H1 (cell line): ENCODE data around the gene EEF1AKMT3. TPM values are rescaled to one million over a fixed set of nuclear protein-coding genes. Genes with fewer than 3 reads are reported as not detected.
A peak's percentile ranks its signal among the peaks of the same experiment; 100 is the strongest.

Experiments
- CBX8 ChIP-seq: fragments of 300-800, 300-1000 bp; sonication (generic); IDR thresholded peaks from 2 replicates; pipeline ENCODE4 v1.7.1; 2016; ENCODE audit warnings: low read depth, low read length, borderline replicate concordance
- EGR1 ChIP-seq: IDR thresholded peaks from 2 replicates; pipeline ENCODE4 v1.6.1; 2011; ENCODE audit warnings: low read depth, low read length, borderline replicate concordance
- FOSL1 ChIP-seq: IDR thresholded peaks from 2 replicates; pipeline ENCODE4 v1.6.1; 2011; ENCODE audit warnings: mild to moderate bottlenecking, low read depth, low read length, moderate library complexity; ENCODE audit not compliant: insufficient read depth
- GABPA ChIP-seq: IDR thresholded peaks from 2 replicates; pipeline ENCODE4 v1.6.1; 2011; ENCODE audit warnings: mild to moderate bottlenecking, low read length, moderate library complexity, borderline replicate concordance; ENCODE audit not compliant: insufficient read depth
- MAFK ChIP-seq: IDR thresholded peaks from 2 replicates; pipeline ENCODE4 v1.6.1; 2012; ENCODE audit warnings: low read depth, mild to moderate bottlenecking, improper control_type of control experiment, low read length
- NRF1 ChIP-seq: IDR thresholded peaks from 2 replicates; pipeline ENCODE4 v1.6.1; 2011; ENCODE audit warnings: mild to moderate bottlenecking, low read depth, low read length, improper control_type of control experiment
- PHF8 ChIP-seq: fragments of 200-600 bp; sonication (generic); conservative IDR thresholded peaks from 2 replicates; pipeline ENCODE4 v1.7.1; 2012; ENCODE audit warnings: low read depth, mild to moderate bottlenecking, inconsistent platforms, low read length, moderate library complexity
- POLR2A ChIP-seq, 2 experiments: IDR thresholded peaks; 1 replicate in 1 of 2; 2 replicates in 1 of 2; pipeline ENCODE4 v1.6.1; 2011; ENCODE audit warnings: low read depth in 2 of 2, low read length in 2 of 2, mild to moderate bottlenecking in 2 of 2; ENCODE audit errors: control extremely low read depth in 1 of 2
- POLR2AphosphoS5 ChIP-seq: IDR thresholded peaks from 2 replicates; pipeline ENCODE4 v1.6.1; 2011; ENCODE audit warnings: low read depth, low read length
- RAD21 ChIP-seq, 2 experiments: IDR thresholded peaks in 1 of 2; conservative IDR thresholded peaks in 1 of 2; 2 replicates each; pipeline ENCODE4 v1.6.1; 2011; ENCODE audit warnings: low read depth in 2 of 2, low read length in 2 of 2, improper control_type of control experiment in 1 of 2, inconsistent platforms in 1 of 2, mild to moderate bottlenecking in 1 of 2, moderate library complexity in 1 of 2
- RFX5 ChIP-seq: IDR thresholded peaks from 2 replicates; pipeline ENCODE4 v1.6.1; 2011; ENCODE audit warnings: low read depth, low read length, improper control_type of control experiment, borderline replicate concordance
- SAP30 ChIP-seq: fragments of 300-600 bp; sonication (generic); IDR thresholded peaks from 2 replicates; pipeline ENCODE4 v1.7.1; 2012; ENCODE audit warnings: low read length, moderate library complexity, mild to moderate bottlenecking, inconsistent platforms; ENCODE audit not compliant: insufficient read depth, insufficient replicate concordance
- SIX5 ChIP-seq: IDR thresholded peaks from 2 replicates; pipeline ENCODE4 v1.6.1; 2011; ENCODE audit warnings: mild to moderate bottlenecking, low read depth, low read length
- SP1 ChIP-seq: IDR thresholded peaks from 2 replicates; pipeline ENCODE4 v1.6.1; 2011; ENCODE audit warnings: low read depth, low read length
- SP4 ChIP-seq: IDR thresholded peaks from 2 replicates; pipeline ENCODE4 v1.6.1; 2012; ENCODE audit warnings: low read length, inconsistent platforms
- SRF ChIP-seq: IDR thresholded peaks from 2 replicates; pipeline ENCODE4 v1.6.1; 2011; ENCODE audit warnings: mild to moderate bottlenecking, low read depth, low read length, moderate library complexity
- SUZ12 ChIP-seq: fragments of 200-600 bp; sonication (generic); IDR thresholded peaks from 2 replicates; pipeline ENCODE4 v1.6.1; 2012; ENCODE audit warnings: mild to moderate bottlenecking, inconsistent platforms, low read length, moderate library complexity, mixed read lengths
- TAF7 ChIP-seq: optimal IDR thresholded peaks from 2 replicates; pipeline ENCODE3; 2011; ENCODE audit warnings: low read depth, mild to moderate bottlenecking, inconsistent platforms, low read length, moderate library complexity, borderline replicate concordance
- polyA plus RNA-seq, 7 experiments: library from polyadenylated mRNA; depleted of rRNA in 3 of 7; stranded (reverse) in 5 of 7; unstranded in 2 of 7; fragments of >200 nt in 5 of 7; fragments of 200-250 nt in 2 of 7; gene quantifications; 1 replicate in 5 of 7; 2 replicates in 1 of 7; 4 replicates in 1 of 7; pipeline versions ENCODE4 v1.2.1 to v1.2.3, GENCODE V29; 2011 to 2013; ENCODE audit warnings: missing spikeins in 2 of 7, mixed read lengths in 2 of 7
- total RNA-seq: library from RNA; stranded (reverse); fragmentation: NEBNext Ultra II Directional; extraction: Animal tissue kit (Norgen Biotek cat#: 25700); gene quantifications from 2 replicates; pipeline ENCODE4 v1.2.1, GENCODE V29; 2021
- TF ChIP-seq, protein P1 (sequence below): IDR thresholded peaks from 2 replicates; pipeline ENCODE4 v1.6.1; 2012; ENCODE audit warnings: low read length, inconsistent platforms
- TF ChIP-seq, protein P2 (sequence below): IDR thresholded peaks from 2 replicates; pipeline ENCODE4 v1.6.1; 2012; ENCODE audit warnings: inconsistent platforms
- TF ChIP-seq, protein P3 (sequence below): IDR thresholded peaks from 2 replicates; pipeline ENCODE4 v1.6.1; 2012; ENCODE audit warnings: inconsistent platforms

The EEF1AKMT3 gene
- total and polyA plus RNA-seq, 2 of the 8 experiments (the other 6 are each of a cell fraction or from before 2014, with no cell fraction given): 3.1 to 4.4 TPM

DNA sequence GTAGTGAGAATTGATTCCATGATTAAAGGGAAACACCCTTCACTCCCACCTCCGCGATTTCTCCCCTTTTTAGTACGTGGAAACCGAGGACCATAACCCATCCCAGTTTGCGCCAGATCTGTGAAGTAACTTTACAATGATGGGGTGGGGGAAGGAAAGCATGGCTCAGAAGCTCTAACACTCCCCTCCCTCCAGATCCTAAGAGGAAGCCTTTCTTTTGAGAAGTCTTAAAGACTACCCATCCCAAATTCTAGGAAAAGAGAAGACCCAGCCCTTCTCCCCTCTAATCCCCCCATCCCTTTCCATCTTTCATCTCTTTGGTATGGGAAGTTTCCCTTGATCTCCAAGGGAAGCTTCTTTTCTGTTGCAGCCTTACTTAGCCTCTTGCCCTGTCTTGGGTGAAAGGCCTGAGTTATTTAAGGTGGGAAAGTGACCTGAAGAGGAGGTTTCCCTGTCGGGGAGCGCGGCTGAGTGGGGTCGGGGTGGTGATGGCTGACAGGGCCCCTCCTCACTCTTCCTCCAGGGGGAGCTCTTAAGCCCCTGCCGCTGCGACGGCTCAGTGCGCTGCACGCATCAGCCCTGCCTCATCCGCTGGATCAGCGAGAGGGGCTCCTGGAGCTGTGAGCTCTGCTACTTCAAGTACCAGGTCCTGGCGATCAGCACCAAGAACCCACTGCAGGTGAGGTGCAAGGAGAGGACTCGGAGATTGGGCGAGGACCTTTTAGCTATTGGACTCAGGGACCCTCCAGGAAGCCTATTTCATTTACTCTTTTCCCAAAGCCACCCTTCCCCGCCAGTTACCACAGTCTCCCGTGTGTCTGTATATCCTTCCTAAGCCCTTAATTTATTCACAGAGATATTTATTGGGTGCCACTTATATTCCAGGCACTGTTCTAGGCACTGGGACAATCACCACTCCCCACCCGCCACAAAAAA lies 15.7 kb upstream of the EEF1AKMT3 start (continued):
- TF ChIP-seq, protein P1, sequence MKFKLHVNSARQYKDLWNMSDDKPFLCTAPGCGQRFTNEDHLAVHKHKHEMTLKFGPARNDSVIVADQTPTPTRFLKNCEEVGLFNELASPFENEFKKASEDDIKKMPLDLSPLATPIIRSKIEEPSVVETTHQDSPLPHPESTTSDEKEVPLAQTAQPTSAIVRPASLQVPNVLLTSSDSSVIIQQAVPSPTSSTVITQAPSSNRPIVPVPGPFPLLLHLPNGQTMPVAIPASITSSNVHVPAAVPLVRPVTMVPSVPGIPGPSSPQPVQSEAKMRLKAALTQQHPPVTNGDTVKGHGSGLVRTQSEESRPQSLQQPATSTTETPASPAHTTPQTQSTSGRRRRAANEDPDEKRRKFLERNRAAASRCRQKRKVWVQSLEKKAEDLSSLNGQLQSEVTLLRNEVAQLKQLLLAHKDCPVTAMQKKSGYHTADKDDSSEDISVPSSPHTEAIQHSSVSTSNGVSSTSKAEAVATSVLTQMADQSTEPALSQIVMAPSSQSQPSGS: no peak
- TF ChIP-seq POLR2AphosphoS5: no peak
- TF ChIP-seq SP4: no peak
- TF ChIP-seq CBX8: no peak
- no peak for TF ChIP-seq RFX5
- no peak for TF ChIP-seq NRF1
- no peak for TF ChIP-seq FOSL1
- TF ChIP-seq PHF8: no peak
- TF ChIP-seq RAD21 (IDR thresholded peaks at IDR 0.05 in 1 of 2, conservative IDR thresholded peaks at IDR 0.05 in 1 of 2; ENCODE audit: low read depth in 2 of 2, low read length in 2 of 2): peak; percentile 33 to 54; a peak in 3 of 4 replicates
- peak; percentile 73 for TF ChIP-seq SUZ12
- no peak for TF ChIP-seq SAP30
- TF ChIP-seq, protein P2, sequence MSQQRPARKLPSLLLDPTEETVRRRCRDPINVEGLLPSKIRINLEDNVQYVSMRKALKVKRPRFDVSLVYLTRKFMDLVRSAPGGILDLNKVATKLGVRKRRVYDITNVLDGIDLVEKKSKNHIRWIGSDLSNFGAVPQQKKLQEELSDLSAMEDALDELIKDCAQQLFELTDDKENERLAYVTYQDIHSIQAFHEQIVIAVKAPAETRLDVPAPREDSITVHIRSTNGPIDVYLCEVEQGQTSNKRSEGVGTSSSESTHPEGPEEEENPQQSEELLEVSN: no peak
- TF ChIP-seq SIX5: no peak
- peak; percentile 65; the same call in 1 of the 2 replicates for TF ChIP-seq GABPA
- TF ChIP-seq POLR2A (IDR thresholded peaks at IDR 0.05; ENCODE audit: control extremely low read depth in 1 of 2, low read depth in 2 of 2, low read length in 2 of 2): no peak
- TF ChIP-seq EGR1: no peak
- no peak for TF ChIP-seq MAFK
- TF ChIP-seq TAF7: no peak
- TF ChIP-seq, protein P3, sequence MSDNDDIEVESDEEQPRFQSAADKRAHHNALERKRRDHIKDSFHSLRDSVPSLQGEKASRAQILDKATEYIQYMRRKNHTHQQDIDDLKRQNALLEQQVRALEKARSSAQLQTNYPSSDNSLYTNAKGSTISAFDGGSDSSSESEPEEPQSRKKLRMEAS: 0 out of 2 replicates have a peak, but pooled peaks have one; percentile 34
- TF ChIP-seq SP1: no peak
- no peak for TF ChIP-seq SRF
